Right ventricle myocardium superior (tissue), 1 donor: Measurements from ENCODE around the gene CAMK2D. TPM values are rescaled to one million over a fixed set of nuclear protein-coding genes. Genes with fewer than 3 reads are reported as not detected.
"Not testable (repeated sequence)": the region's sequence is repeated elsewhere in the genome, so short reads cannot be mapped to it uniquely, and the experiment has no call there.

Source experiments
- ATAC-seq: fragments of 200-7000 bp; cut with Tn5 transposase; one replicate; pipeline ENCODE4 v1.9.1; 2020; ENCODE audit warnings: mild to moderate bottlenecking; ENCODE audit not compliant: poor library complexity
- DNase-seq: peaks from one replicate; pipeline ENCODE4 v3.0.0-alpha.2; 2020
- intact Hi-C: fragments of 100-400 bp; cut with DNase I; formaldehyde crosslinking; loops from one replicate; pipeline ENCODE4 v1.11.2; 2022
- total RNA-seq: library from RNA; stranded (reverse); fragmentation: NEBNext Ultra II Directional; extraction: Animal tissue kit (Norgen Biotek cat#: 25700); gene quantifications from one replicate; pipeline ENCODE4 v1.2.1, GENCODE V29; 2021
- donor health status: DM: no; HTN: yes; CAD: no; lungs with severe emphysema.

Gene CAMK2D
- total RNA-seq, 1 donor from 2014 or later, result 194 TPM

DNA sequence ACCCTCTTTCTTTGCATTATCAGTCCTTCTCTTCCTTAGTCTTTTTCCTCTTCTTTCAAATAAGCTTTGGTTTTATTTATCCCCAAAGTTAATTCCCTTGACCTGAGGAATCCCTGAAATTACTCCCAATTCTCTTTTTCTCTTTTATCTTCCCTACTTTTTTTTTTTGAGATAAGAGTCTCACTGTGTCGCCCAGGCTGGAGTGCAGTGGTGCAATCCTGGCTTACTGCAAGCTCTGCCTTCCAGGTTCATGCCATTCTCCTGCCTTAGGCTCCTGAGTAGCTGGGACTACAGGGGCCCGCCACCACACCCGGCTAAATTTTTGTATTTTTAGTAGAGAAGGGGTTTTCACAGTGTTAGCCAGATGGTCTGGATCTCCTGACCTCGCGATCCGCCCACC lies 17.8 kb downstream of the CAMK2D start:
- no peak for ATAC-seq
- DNase-seq, result no peak
- intact Hi-C loops, result no loop called here

DNA sequence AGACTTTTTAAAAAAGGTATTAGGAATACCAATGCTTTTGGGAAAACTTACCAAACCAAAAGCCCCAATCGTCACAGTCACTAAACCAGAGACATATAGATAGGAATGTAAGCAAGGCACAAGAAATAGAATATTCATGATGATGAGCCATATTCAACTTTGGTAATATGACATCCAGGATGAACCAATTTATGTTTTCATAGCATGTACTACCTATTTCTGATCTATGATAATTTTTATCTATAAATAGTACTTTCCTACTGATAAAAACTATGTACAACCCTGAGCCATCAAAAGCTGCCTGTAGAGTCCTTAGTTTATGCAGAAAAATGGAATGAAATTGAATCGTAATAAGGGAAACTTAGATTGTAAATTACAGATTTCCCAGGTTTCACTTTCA lies 18.9 kb downstream of the CAMK2D start:
- ATAC-seq (no peak), DNase-seq (no peak)
- intact Hi-C loops, result no loop called here

DNA sequence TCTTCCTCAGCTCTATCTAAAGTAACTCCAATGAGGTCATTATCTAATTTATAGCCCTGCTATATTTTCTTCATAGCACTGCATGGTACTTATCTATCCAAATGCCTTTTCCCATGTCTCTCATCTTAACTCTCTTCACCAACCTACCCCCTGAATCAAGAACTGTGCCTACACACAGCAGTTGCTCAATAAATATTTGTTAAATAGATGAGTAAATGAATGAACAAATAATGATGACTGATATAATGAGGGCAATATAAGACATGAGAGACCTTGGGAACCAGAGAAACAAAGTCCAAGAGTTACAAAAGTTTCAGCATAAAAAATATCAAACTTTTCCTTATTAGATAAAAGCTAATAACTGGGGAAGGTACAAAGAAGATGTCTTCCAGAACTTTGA lies 19.6 kb downstream of the CAMK2D start:
- intact Hi-C loops, result no loop called here
- ATAC-seq (no peak), DNase-seq (no peak)

DNA sequence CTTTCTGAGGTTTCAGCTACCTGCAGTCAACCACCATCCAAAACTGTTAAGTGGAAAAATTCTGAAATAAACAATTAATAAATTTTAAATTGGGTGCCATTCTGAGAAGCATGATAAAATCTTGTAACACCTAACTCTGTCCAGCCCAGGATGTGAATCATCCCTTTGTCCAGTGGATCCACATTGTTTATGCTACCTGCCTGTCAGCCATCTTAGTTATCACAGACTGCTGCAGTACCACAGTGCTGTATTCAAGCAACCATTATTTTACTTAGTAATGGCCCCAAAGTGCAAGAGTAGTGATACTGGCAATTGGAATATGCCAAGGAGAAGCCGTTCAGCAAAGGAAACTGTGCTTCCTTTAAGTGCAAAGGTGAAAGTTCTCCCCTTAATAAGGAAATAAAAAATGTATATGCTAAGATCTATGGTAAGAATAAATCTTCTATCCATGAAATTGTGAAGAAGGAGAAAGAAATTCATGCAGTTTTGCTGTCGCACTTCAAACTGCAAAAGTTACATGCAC lies 20.6 kb downstream of the CAMK2D start:
- ATAC-seq (no peak), DNase-seq (no peak)
- intact Hi-C loops, result no loop called here

DNA sequence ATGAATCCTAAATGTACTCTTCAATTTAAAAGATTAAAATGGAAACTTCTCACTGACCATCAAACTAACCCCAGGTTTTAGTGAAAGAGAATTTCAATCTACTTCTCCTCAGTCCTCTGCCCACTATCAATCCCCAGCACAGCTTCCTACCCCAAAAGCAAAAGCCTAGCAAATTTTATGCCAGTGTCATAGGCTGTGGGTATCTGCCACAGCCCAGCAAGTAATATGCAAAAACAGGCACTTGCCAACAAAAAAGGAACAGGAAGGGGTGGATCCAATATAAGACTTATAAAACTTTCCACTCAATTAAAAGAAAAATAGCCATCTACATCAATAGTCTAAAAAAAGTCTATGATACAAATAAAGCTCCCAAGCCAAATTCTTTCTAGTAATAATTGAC lies 22.3 kb downstream of the CAMK2D start:
- DNase-seq (no peak), ATAC-seq (no peak)
- intact Hi-C loops, result no loop called here

DNA sequence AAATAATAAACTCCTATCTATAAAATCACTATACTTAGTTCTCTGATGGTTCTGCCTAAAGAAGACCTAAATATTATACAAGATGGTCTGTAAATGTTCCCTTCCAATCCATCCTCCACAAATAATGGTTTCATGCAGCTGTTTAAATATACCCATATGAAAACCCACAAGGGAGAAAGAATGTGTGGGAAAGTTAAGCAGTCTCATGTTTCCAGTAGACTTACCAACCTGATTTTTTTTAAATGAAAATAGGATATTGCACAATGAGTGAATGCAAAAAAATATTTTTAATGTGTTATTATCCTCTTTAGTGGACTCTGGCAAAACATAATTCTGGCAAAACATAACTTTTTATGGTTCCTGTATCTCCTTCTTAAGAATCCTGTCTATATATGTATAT lies 23.3 kb downstream of the CAMK2D start:
- no peak for ATAC-seq
- intact Hi-C loops, result no loop called here
- DNase-seq, result no peak

DNA sequence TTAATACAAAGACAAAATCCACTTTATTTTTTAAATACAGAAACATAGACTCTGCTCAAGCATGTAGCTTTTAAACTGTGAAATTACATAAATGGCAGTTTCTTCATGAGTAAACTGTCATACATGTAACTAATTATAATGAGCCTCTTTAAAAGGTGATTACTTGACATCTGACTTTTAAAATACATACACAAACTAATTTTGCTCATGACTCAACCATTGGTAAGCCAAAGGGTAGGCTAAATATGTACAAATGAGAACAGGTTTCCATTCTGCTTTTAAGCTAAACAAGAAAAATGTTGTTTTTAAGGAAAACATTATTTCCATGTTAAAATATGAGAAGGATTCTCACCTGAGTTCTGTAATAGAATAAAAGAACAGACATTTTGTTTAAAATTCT lies 27.9 kb downstream of the CAMK2D start:
- ATAC-seq (no peak), DNase-seq (no peak)
- intact Hi-C loops, result no loop called here

DNA sequence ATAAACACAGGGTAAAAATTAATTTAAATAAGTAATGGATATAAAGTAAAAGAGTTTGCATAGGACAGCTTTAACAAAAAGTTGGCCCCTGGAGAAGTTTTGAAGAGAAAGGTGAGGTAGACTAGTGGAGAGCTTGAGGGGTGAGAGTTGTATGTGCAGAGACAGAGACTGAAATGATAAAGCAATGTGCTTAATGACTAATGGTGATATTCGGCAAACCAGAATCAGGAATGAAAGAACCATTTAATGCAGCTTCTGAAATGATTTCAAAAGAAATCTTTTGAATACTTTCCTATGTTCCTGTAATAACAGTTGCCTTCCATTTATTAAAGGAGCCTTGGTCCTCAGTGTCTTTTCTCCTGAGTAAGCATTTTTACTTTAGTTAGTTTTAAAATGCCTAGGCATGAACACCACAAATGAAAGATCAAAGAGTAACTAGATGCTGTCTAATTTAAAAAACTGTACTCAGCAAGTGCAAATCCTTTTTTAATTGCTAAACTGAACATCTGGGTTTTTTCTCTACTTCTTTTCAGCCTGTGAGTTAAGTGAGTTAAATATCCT lies 28.5 kb downstream of the CAMK2D start:
- DNase-seq, result no peak
- intact Hi-C loops, result no loop called here
- ATAC-seq, result no peak

DNA sequence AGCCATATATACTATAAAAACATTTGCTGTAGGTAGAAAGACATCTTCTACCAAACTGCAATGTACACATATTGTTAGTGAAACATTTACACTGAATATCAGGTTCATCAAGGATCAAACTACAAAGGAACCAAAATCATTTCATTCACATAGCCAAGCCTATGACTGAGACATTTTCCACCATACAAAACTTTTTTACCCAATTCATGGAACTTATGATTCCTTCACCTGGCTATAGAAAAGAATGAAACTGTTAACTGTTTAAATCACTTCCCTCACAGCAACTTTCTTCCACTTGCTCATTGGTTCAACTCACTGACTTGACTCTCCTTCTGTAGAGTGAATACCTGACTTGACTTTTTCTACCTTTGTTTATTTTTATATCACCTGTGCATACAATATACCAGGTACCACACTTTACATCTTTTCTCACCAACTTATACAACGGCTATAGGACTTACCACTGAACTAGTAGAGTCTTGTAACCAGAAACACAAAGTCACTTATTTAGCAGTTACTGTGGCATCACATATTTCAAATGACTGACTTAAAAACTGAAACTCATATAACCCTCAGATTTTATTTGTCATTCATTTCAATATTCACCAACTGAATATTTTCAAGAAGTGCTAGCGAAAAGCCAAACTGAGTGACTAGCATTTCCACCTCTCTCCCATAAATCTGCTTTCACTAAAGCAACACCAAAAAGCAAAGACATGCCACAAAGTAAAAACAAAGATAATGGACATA lies 30.9 kb downstream of the CAMK2D start:
- ATAC-seq (no peak), DNase-seq (no peak)
- intact Hi-C loops, result no loop called here

DNA sequence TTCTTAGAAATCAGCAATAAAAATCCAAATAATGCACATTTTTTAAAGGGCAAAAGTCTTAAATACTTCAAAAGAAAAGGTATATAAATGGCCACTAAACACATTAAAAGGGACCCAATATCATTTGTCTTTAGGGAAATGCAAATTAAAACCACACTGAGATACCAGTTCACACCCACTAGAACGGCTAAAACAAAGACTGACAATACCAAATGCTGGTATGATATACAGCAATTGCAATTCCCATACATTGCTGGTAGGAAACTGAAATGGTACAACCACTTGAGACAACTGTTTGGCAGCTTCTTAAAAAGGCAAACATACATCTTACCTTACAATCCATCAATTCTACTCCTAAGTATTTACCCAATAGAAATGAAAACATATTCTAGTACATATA lies 33.7 kb downstream of the CAMK2D start:
- ATAC-seq (no peak), DNase-seq (no peak)
- intact Hi-C loops, result no loop called here

DNA sequence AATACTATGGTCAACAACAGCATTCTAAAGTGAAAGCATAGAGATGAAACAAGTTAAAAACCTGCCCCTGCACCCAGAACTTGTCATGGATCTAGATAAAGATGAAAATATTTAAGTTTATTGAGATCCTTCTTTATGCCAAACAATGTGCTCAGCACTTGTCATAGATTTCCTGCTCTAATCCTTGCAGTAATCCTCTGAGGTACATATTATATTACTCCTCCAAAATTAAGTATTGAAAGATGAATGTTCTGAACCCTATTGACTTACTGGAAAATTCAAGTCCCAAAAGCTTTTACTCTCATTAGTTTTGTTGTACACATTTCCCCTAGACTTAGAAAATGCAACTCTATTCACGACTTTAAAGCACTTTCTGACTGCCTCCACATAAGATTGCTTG lies 35.6 kb downstream of the CAMK2D start:
- intact Hi-C loops, result no loop called here
- no peak for ATAC-seq
- DNase-seq, result no peak

DNA sequence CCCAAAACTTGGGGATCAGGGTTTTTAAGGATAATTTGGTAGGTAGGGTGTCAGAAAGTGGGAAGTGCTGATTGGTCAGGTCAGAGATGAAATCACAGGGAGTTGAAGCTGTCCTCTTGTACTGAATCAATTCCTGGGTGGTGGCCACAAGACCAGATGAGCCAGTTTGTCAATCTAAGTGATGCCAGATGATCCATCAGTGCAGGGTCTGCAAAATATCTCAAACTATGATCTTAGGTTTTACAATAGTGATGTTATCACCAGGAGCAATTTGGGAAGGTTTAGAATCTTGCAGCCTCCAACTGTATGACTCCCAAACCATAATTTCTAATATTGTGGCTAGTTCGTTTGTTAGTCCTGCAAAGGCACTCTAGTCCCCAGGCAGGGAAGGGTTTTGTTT lies 43.3 kb downstream of the CAMK2D start:
- ATAC-seq, result no peak
- intact Hi-C loops, result no loop called here
- no peak for DNase-seq

DNA sequence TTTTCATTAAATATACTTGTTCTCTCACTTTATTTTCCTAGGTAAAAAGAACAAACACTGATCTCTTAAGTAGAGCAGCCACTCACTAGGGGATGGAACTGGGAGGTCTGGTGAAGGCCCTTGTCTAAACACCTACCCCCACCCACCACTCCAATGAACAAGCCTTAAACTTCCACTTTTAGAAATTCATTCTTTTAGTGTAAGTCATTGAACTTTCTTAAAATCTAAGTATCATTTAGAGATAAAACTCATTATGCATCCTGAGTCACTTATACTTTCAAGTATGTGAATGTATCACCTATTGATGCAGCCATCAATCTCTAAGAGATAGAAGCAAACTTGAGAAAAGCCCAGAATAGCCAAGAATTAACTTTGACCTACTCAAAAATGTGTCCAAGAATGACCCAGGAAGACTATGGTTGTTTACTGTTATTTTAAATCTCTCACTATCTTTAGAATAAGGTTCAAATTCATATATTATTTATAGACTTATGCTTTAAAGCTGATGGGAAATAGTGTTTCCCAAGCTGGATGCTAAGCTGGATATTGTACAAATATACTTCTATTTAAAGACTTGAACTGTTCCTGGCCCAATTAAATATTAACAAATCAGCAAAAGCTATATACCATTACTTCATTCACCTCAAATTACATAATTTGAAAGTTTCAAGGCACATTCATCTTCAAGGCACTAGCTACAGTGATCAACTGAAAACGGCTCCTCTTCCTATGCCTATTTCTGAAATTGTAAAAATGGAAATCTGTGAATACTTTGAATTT lies 49.5 kb downstream of the CAMK2D start:
- no peak for DNase-seq
- intact Hi-C loops, result no loop called here
- no peak for ATAC-seq

DNA sequence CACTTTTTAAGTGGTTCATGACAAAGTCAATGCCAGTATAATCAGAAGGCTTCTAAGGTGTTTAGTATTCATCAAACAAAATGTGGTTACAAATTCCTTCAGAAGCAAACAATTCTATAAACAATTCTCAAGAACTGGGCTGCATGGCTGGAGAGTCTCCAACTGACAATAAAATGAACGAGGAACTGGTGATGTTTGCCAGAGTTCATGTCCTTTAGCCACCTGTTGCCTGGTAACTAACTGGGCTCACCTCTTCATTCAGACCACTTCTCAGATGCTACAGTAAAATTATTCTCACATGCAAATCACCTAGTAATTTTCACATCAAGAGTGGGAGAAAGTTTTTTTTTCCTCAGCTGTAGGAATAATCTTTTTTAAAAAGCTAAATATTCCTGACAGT lies 53.3 kb downstream of the CAMK2D start:
- intact Hi-C loops, result no loop called here
- peak; percentile 68 for ATAC-seq
- no peak for DNase-seq

DNA sequence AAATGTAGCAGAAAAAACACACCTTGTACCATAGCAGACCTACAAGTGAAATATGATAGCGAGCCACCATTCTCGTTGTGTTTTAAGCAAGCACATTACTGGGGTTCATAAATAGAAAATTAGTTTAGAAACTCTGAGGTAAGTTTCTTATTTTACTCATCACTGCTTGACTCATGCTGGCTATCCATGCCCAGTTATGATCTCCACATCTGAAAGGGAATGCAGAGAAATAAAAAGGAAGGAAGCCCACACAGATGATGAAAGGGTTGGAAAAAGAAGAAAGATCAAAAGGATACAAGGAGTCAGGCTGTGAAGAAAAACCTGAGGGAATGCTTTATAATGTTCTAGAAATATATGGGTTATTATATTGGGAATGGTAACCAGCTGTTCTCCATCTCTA lies 54.5 kb downstream of the CAMK2D start:
- intact Hi-C loops, result no loop called here
- DNase-seq (no peak), ATAC-seq (peak; percentile 34)

DNA sequence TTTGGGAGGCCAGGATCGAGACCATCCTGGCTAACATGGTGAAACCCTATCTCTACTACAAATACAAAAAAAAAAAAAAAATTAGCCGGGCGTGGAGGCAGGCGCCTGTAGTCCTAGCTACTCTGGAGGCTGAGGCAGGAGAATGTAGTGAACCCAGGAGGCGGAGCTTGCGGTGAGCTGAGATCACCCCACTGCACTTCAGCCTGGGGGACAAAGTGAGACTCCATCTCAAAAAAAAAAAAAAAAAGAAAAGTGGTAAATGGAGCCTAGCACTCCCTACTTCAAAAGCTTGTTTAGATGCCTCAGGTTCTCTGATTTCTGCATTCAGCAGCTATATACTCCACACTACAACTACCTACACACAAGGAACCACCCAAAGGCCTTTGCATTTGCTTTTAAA lies 56.4 kb downstream of the CAMK2D start:
- intact Hi-C loops, DNase-seq, ATAC-seq: not testable (repeated sequence)

DNA sequence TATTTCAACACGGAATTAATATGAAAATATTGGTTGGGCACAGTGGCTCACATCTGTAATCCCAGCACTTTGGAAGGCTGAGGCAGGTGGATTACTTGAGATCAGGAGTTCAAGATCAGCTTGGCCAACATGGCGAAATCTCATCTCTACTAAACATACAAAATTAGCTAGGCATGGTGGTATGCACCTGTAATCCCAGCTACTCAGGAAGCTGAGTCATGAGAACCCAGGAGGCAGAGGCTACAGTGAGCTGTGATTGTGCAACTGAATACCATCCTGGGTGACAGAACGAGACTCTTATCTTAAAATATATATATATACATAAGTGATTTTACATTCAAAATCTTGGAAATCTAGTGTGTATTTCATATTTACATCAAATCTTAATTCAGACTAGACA lies 58.9 kb downstream of the CAMK2D start:
- DNase-seq, intact Hi-C loops, ATAC-seq: not testable (repeated sequence)

DNA sequence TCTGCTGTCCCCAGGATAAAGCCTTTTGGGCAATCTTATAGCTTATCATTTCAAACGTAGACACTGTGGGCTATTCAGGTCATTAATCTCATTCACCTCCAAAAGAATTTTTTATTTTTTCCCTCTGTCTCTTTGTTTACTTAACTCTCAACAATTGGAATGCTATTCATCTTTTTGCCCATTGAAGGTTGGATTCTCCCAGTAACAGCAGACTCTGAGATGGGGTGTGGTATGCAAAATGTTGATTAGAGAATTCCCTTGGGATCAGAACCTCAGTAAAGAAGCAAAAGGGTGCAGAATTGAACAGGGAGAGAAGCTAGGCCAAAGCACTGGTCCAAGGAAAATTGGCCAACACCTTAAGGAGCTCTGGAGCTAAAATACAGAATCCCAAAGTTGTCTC lies 60.4 kb downstream of the CAMK2D start:
- no peak for DNase-seq
- ATAC-seq, result no peak
- intact Hi-C loops, result no loop called here

DNA sequence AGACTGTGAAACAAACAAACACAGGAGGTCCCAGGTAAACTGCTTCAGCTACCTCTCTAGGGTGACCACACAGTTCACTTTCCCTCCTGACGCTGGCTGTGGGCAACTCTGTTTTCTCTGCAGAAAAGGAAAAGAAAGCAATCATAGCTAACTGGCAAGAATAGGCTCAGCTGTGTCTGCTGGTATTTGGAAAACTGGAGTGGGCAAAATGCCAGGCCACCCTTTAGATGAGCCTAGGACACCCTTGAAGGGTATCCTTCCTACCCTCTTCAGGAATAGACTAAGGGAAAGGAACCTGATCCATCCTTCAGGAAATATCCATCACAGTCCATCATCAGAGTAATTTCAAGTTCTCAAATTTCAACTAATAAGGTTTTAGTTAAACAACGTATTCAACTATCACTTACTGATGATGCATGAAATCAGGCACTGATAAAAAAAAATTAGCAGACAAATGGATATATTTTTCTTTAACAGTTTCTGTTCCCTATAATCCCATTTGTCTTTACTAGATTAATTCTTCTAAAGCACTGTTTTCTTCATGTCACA lies 60.9 kb downstream of the CAMK2D start:
- peak; percentile 45 for ATAC-seq
- no peak for DNase-seq
- intact Hi-C loops, result no loop called here

DNA sequence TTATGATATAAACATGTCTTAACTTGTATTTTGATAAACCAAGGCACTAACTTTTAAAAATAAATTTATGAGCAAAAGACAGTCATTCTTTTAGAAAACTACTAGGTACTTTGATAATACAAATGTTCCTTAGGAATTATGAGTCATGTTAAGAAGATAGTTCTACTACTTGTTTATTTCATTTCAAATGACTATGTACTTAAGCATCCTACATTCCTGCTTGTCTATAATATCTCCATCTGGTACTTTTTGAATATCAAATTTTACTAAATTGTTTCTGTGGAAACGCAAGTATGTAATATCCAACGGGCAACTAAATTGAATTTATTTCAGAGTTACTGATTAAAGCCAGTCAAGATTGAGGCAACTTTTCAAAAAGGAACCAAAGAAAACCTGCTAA lies 61.8 kb downstream of the CAMK2D start:
- ATAC-seq (no peak), DNase-seq (no peak)
- intact Hi-C loops, result no loop called here
